Thymus (tissue), 11 donors: ENCODE measurements around the gene TTC33. TPM values are rescaled to one million over a fixed set of nuclear protein-coding genes. Genes with fewer than 3 reads are reported as not detected.
A peak's percentile ranks its signal among the peaks of the same experiment; 100 is the strongest.

Source experiments
- DNase-seq, 9 donors: peaks; one replicate each; pipeline ENCODE4 v3.0.0-alpha.2; 2013; ENCODE audit warnings: low spot score in 9 of 9, low read depth in 6 of 9, missing footprints in 1 of 9
- H3K27ac ChIP-seq, 2 donors: one replicate each; pipeline ENCODE4 v1.5.1; 2013; ENCODE audit warnings: control low read depth in 1 of 2, low read depth in 1 of 2, low read length in 1 of 2, mild to moderate bottlenecking in 1 of 2, moderate library complexity in 1 of 2
- H3K27me3 ChIP-seq, 2 donors: one replicate each; pipeline ENCODE4 v1.5.1; 2013; ENCODE audit warnings: low read length in 1 of 2; ENCODE audit not compliant: control insufficient read depth in 2 of 2, insufficient read depth in 1 of 2
- H3K36me3 ChIP-seq, 2 donors: one replicate each; pipeline ENCODE4 v1.5.1; 2013; ENCODE audit warnings: low read length in 1 of 2, mild to moderate bottlenecking in 1 of 2, moderate library complexity in 1 of 2; ENCODE audit not compliant: control insufficient read depth in 2 of 2, insufficient read depth in 2 of 2
- H3K4me1 ChIP-seq, 2 donors: one replicate each; pipeline ENCODE4 v1.5.1; 2013; ENCODE audit warnings: low read length in 2 of 2; ENCODE audit not compliant: control insufficient read depth in 2 of 2, insufficient read depth in 2 of 2
- H3K4me3 ChIP-seq, 2 donors: one replicate each; pipeline ENCODE4 v1.5.1; 2013; ENCODE audit warnings: low read length in 2 of 2, control low read depth in 1 of 2, mild to moderate bottlenecking in 1 of 2
- H3K9me3 ChIP-seq, 2 donors: one replicate each; pipeline ENCODE4 v1.5.1; 2013; ENCODE audit warnings: low read length in 1 of 2, mild to moderate bottlenecking in 1 of 2; ENCODE audit not compliant: control insufficient read depth in 2 of 2, insufficient read depth in 1 of 2
- WGBS: extraction: QIAGEN DNeasy Blood & Tissue Kit; methylation state at CpG from one replicate; pipeline ENCODE4 v1.1.7; 2013; 5-methylcytosine and 5-hydroxymethylcytosine counted together
- polyA plus RNA-seq: library from polyadenylated mRNA; stranded (reverse); fragments of 200-250 nt; gene quantifications from one replicate; pipeline ENCODE4 v1.2.3, GENCODE V29; 2013
- total RNA-seq: library from RNA; stranded (reverse); fragments of 120-200 nt; gene quantifications from one replicate; pipeline ENCODE4 v1.2.4, GENCODE V29; 2013
- donor health status: healthy.

Gene TTC33
- total and polyA plus RNA-seq, 2 donors = 13.4 to 34.5 TPM

GRCh38 chr5:40505031-40505430 lies 250.7 kb downstream of the TTC33 start:
- no peak for DNase-seq
- Histone ChIP-seq H3K9me3 (no peaks in the 10 kb centered on the region), H3K36me3 (no peaks in the 10 kb centered on the region), H3K27ac (no peak overlapping the region), H3K4me3 (no peak overlapping the region), H3K4me1 (peaks cover 0 to 6% of the 10 kb centered on the region in 2 donors), H3K27me3 (no peaks in the 10 kb centered on the region)
- WGBS = 85% methylated on average over 4 of the region's 4 CpGs

GRCh38 chr5:40503439-40503838 lies 252.3 kb downstream of the TTC33 start:
- WGBS = 53% methylated on average over 2 of the region's 2 CpGs
- H3K27me3 ChIP-seq = no peaks in the 10 kb centered on the region
- no peaks in the 10 kb centered on the region for H3K36me3 ChIP-seq
- H3K9me3 ChIP-seq = no peaks in the 10 kb centered on the region
- peak in 4 of 9 donors; percentile 23 to 60 (median 28) for DNase-seq
- H3K4me1 ChIP-seq = peaks cover 0 to 6% of the 10 kb centered on the region in 2 donors
- peak overlapping the region in 1 of 2 donors; percentile 5 for H3K27ac ChIP-seq
- no peak overlapping the region for H3K4me3 ChIP-seq

DNA sequence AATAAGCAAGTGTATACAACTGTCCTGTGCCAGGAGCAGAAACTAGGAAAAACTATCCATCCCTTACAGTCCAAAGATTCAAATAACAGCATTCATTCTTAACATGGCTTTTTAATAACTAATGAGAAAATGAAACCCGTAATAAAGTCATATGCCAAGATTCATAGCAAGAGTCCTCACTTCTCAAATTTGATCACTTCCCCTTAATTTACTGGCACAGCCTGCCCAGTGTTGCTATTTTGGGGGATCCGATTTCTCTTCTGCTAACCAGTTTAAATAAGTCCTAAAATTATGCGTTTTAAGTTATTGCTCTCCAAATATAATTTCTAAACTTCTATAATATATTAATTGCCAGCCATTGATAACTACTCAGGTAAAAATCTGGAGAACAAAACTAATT lies 253.0 kb downstream of the TTC33 start:
- no peaks in the 10 kb centered on the region for H3K9me3 ChIP-seq
- H3K36me3 ChIP-seq = no peaks in the 10 kb centered on the region
- peaks cover 0 to 6% of the 10 kb centered on the region in 2 donors for H3K4me1 ChIP-seq
- no peaks in the 10 kb centered on the region for H3K27me3 ChIP-seq
- 41% methylated on average over 3 of the region's 3 CpGs for WGBS
- H3K4me3 ChIP-seq = no peak overlapping the region
- no peak for DNase-seq
- no peak overlapping the region for H3K27ac ChIP-seq

- Histone ChIP-seq H3K27ac (no peak overlapping the region), H3K4me1 (peaks cover 0 to 6% of the 10 kb centered on the region in 2 donors), H3K9me3 (no peaks in the 10 kb centered on the region), H3K36me3 (no peaks in the 10 kb centered on the region), H3K27me3 (no peaks in the 10 kb centered on the region), H3K4me3 (no peak overlapping the region)
- 97% methylated on average over 4 of the region's 4 CpGs for WGBS
- DNase-seq = no peak
Measured at GRCh38 chr5:40501711-40502444, 253.9 kb downstream of the TTC33 start.

DNA sequence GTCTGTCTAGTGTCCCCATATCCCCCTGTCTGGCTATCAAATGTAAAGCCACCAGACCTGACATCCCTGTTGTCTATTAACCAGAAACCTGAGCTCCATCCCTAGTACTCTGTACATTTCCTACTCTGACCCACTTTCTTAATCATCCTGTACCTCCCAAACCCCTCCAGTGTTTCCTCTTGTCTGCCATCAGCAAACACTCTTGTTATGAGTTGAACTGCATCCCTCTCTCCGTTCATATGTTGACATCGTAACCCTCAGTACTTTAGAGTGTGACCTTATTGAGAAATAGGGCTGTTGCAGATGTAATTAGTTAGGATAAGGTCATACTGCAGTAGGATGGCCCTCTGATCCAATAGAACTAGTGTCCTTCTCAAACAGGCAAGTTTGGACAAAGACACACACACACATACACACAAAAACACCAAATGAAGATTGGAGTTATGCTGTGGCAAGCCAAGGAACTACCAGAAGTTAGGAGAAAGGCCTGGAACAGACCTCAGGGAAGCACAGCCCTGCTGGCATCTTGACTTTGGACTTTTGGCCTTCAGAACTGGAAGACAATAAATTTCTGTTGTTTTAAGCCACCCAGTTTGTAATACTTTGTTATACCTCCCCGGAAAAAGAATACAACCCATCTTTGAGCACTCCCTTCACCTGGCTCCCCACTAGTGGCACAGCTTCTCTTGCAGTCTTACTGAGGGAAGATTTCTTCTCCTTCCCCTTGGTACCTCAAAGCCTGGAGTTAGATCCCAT lies 256.1 kb downstream of the TTC33 start:
- H3K27ac ChIP-seq = no peak overlapping the region
- H3K27me3 ChIP-seq = no peaks in the 10 kb centered on the region
- no peaks in the 10 kb centered on the region for H3K9me3 ChIP-seq
- no peak overlapping the region for H3K4me3 ChIP-seq
- H3K36me3 ChIP-seq = no peaks in the 10 kb centered on the region
- no peak for DNase-seq
- peaks cover 0 to 6% of the 10 kb centered on the region in 2 donors for H3K4me1 ChIP-seq
- WGBS = 97% methylated on average over 3 of the region's 3 CpGs

DNA sequence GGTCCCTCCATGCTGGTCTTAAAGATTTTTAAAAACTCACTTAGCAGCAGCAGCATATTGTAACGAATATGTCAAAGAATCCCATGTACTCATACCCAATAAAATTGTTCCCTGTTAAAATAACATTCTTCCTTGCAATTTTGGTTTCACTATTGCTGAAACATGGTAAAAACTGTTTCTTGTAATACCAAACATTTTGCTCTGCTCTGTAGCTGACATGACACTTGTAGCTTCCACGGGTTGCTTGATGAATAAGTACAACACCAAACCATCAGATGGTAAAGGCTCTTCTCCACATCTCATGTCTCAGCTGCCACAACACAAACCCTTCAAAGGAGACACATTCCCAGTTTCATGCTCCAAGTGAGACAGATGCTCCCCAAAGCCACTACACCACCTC lies 256.8 kb downstream of the TTC33 start:
- no peak for DNase-seq
- no peaks in the 10 kb centered on the region for H3K36me3 ChIP-seq
- H3K9me3 ChIP-seq = no peaks in the 10 kb centered on the region
- WGBS = 90% methylated on average over 2 of the region's 2 CpGs
- H3K27ac ChIP-seq = no peak overlapping the region
- no peak overlapping the region for H3K4me3 ChIP-seq
- H3K27me3 ChIP-seq = no peaks in the 10 kb centered on the region
- peaks cover 0 to 5% of the 10 kb centered on the region in 2 donors for H3K4me1 ChIP-seq

DNA sequence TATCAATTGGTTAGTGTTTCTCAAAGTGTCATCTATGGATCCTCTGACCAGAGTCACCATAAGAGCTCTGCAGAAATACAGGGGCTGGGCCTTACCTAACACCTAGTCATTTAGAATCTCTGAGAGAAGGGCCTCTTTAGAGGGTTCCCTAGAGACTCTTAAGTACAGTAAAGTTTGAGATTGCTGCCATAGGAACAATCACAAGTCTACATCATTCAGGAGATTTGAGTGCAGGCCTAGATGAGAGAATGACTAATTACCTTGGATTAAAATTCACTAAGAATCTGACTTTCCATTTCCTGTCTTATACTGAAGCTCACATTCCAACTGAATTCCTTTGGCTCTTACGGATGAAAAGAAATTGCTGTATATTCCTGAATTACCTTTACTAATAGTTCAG lies 258.2 kb downstream of the TTC33 start:
- Histone ChIP-seq H3K27me3 (no peaks in the 10 kb centered on the region), H3K27ac (no peak overlapping the region), H3K4me1 (no peaks in the 10 kb centered on the region), H3K36me3 (no peaks in the 10 kb centered on the region), H3K9me3 (no peaks in the 10 kb centered on the region), H3K4me3 (no peak overlapping the region)
- no peak for DNase-seq
- 96% methylated on average over 1 of the region's 1 CpG for WGBS

DNA sequence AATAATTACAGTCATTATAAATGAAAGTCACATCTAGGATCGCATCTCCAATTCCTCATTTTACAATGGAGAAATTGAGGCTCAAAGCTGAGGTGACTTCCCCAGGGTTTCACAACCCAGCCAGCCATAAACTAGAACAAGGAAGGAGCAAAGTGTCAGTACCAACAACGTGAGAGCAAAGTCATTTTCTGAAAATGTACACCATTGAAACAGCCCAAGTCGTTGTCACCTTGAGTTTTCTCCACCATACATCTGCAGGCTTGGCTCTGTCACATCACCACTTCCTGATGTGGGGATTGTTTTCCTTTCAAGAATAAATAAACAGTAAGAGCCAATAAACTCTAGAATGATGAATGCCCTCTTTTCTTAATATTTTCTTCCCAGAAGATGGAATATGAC lies 260.5 kb downstream of the TTC33 start:
- H3K27ac ChIP-seq = no peak overlapping the region
- H3K4me1 ChIP-seq = no peaks in the 10 kb centered on the region
- H3K9me3 ChIP-seq = no peaks in the 10 kb centered on the region
- no peaks in the 10 kb centered on the region for H3K36me3 ChIP-seq
- no peak overlapping the region for H3K4me3 ChIP-seq
- WGBS = 48% methylated on average over 3 of the region's 3 CpGs
- H3K27me3 ChIP-seq = no peaks in the 10 kb centered on the region
- no peak for DNase-seq

GRCh38 chr5:40494631-40495236 lies 261.0 kb downstream of the TTC33 start:
- Histone ChIP-seq H3K4me1 (no peaks in the 10 kb centered on the region), H3K27ac (no peak overlapping the region), H3K27me3 (no peaks in the 10 kb centered on the region), H3K4me3 (no peak overlapping the region), H3K9me3 (no peaks in the 10 kb centered on the region), H3K36me3 (no peaks in the 10 kb centered on the region)
- DNase-seq = no peak
- 96% methylated on average over 3 of the region's 4 CpGs for WGBS
